ENCODE measurements around the gene ZNF37A. TPM values are rescaled to one million over a fixed set of nuclear protein-coding genes. Genes with fewer than 3 reads are reported as not detected.
"Not testable (repeated sequence)": the region's sequence is repeated elsewhere in the genome, so short reads cannot be mapped to it uniquely, and the experiment has no call there.

Gene ZNF37A
- polyA plus RNA-seq (2013, experiment 1 of 2): 4.1 TPM
- polyA plus RNA-seq (2013, experiment 2 of 2): 4.4 TPM

DNA sequence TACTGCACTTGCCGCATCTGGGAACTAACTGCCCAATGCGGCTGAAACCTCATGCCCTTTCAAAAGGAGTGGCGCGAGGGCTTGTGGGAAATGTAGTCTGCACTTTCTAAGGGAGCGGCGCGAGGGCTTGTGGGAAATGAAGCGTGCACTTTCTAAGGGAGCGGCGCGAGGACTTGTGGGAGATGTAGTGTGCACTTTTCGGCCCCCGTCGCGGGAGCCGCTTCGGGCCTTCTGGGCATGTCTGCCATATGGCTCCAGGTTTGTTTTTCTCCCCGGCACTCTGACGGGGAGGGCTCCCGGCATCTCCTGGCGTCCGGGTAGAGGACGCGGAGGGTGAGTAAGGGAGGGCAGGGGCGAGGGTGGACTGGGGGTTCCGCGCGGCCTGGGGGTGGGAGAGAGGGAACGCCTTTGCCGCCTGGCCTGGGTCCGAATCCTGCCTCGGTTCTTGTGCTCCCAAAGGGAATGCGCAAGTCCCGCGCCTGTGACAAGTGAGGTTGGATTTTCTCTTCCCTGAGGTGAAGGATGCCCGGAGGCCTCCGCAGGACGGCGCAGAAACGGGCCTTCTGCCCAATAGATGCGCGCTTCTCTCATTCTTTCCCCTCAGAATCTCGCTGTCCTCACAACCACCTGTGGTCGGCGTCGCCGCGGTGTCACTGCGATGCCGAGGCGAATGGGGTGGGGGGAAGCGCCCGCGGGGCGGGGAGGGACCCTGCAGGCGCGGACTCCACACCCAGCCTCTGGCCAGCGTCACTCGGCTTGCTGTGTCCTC is at the start of gene ZNF37A:
ZNF37A (plus strand) TSS at position 180 of the 769 bp plus-strand sequence. CDS start 2,281 bp downstream, outside the sequence.
- Histone ChIP-seq H3K4me1 (ENCODE audit: insufficient read depth, low read length) (no peaks in the 10 kb centered on the region), H3K36me3 (ENCODE audit: insufficient read depth, low read length) (peaks cover 14% of the 10 kb centered on the region), H3K9ac (ENCODE audit: low read depth, low read length) (peak within 1 kb of the TSS; percentile 35), H3K4me3 (ENCODE audit: low read length) (peak within 1 kb of the TSS; percentile 67), H3K27me3 (ENCODE audit: insufficient read depth, low read length) (0 out of 2 replicates have a peak, but pooled peaks cover 4% of the 10 kb centered on the region), H3K27ac (ENCODE audit: low read depth, low read length) (no peak within 1 kb of the TSS), H3K9me3 (ENCODE audit: insufficient read depth, low read depth, low read length) (peaks cover 58% of the 10 kb centered on the region)
- WGBS: 36% methylated on average over 59 of the region's 59 CpGs

DNA sequence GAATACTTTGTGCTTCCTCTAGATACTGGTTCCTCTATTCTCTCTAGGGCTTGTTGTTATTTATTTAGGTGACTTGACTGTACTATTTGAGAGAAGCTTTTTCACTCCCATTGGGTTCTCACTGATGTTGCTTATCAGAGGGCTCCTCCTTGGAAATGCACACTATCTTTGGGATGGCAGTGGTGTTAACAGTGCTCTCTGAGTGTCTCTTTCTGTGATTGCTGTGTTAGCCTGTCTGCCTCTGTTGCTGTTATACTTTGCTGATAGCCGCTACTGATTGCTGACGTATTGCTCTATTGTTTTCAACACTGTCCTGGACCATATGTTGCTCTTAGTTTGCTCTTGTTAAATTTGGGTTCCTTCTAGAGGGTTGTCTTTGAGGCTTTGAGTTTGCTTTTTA is 49.0 kb upstream of the ZNF37A start:
- peaks cover 34% of the 10 kb centered on the region for H3K9me3 ChIP-seq (ENCODE audit: insufficient read depth, low read depth, low read length)
- no peak overlapping the region for H3K9ac ChIP-seq (ENCODE audit: low read depth, low read length)
- no peaks in the 10 kb centered on the region for H3K27me3 ChIP-seq (ENCODE audit: insufficient read depth, low read length)
- H3K36me3 ChIP-seq (ENCODE audit: insufficient read depth, low read length): peaks cover 72% of the 10 kb centered on the region
- no peak overlapping the region for H3K4me3 ChIP-seq (ENCODE audit: low read length)
- 50% methylated on average over 2 of the region's 2 CpGs for WGBS
- no peaks in the 10 kb centered on the region for H3K4me1 ChIP-seq (ENCODE audit: insufficient read depth, low read length)
- H3K27ac ChIP-seq (ENCODE audit: low read depth, low read length): no peak overlapping the region

DNA sequence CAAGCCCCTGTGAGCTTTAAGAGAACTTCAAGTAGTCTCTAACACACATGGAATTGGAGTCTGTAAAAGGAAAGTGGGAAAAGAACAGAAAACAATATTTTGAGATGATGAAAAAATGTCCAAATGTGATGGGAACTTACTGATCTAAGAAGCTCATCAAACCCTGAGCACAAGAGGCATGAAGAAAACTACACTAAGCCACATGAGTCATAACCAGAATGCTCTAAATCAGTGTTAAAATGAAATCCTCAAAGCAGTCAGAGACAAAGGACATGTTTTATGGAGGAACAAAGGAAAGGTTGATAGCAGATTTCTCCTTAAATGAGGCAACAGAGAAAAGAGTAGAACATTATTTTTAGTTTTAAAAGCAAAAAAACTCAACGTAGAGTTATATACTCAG is 46.5 kb upstream of the ZNF37A start:
- peaks cover 79% of the 10 kb centered on the region for H3K36me3 ChIP-seq (ENCODE audit: insufficient read depth, low read length)
- no CpG with 5 or more reads among the region's 1 CpG for WGBS
- no peak overlapping the region for H3K27ac ChIP-seq (ENCODE audit: low read depth, low read length)
- peaks cover 59% of the 10 kb centered on the region for H3K9me3 ChIP-seq (ENCODE audit: insufficient read depth, low read depth, low read length)
- no peak overlapping the region for H3K9ac ChIP-seq (ENCODE audit: low read depth, low read length)
- H3K27me3 ChIP-seq (ENCODE audit: insufficient read depth, low read length): no peaks in the 10 kb centered on the region
- H3K4me1 ChIP-seq (ENCODE audit: insufficient read depth, low read length): no peaks in the 10 kb centered on the region
- H3K4me3 ChIP-seq (ENCODE audit: low read length): no peak overlapping the region

DNA sequence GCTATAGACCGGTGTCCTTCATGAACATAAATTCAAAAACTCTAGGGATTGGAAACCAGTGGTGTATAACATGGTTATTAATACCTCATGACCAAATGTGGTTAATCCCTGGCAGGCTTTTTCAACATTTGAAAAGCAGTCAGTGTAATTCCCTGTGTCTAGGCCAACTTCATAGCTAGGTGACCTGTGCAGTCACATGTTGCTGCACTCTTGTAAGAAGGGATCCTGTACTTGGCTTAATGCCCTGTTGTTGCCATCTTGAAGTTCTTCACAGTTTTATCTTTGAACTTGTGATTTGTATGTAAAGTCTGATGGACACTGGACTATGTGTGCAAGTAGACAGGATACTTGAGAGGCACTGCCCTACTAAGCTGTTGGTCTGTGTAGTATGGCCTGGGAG is 43.9 kb upstream of the ZNF37A start:
- no peak overlapping the region for H3K27ac ChIP-seq (ENCODE audit: low read depth, low read length)
- H3K36me3 ChIP-seq (ENCODE audit: insufficient read depth, low read length): peaks cover 84% of the 10 kb centered on the region
- no peaks in the 10 kb centered on the region for H3K4me1 ChIP-seq (ENCODE audit: insufficient read depth, low read length)
- no peaks in the 10 kb centered on the region for H3K27me3 ChIP-seq (ENCODE audit: insufficient read depth, low read length)
- no peak overlapping the region for H3K9ac ChIP-seq (ENCODE audit: low read depth, low read length)
- peaks cover 78% of the 10 kb centered on the region for H3K9me3 ChIP-seq (ENCODE audit: insufficient read depth, low read depth, low read length)
- H3K4me3 ChIP-seq (ENCODE audit: low read length): no peak overlapping the region
- 100% methylated on average over 1 of the region's 1 CpG for WGBS

DNA sequence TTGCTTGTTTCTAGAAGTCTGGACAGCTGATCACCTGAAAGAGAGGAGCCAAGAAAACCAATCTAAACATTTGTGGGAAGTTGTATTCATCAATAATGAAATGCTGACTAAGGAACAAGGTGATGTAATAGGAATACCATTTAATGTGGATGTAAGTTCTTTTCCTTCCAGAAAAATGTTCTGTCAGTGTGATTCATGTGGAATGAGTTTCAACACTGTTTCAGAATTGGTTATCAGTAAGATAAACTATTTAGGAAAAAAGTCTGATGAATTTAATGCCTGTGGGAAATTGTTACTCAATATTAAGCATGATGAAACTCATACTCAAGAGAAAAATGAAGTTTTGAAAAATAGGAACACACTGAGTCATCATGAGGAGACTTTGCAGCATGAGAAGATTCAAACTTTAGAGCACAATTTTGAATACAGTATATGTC is 39.8 kb upstream of the ZNF37A start:
- Histone ChIP-seq H3K9me3 (ENCODE audit: insufficient read depth, low read depth, low read length) (peaks cover 97% of the 10 kb centered on the region), H3K36me3 (ENCODE audit: insufficient read depth, low read length) (peaks cover 96% of the 10 kb centered on the region), H3K27ac (ENCODE audit: low read depth, low read length) (no peak overlapping the region)

DNA sequence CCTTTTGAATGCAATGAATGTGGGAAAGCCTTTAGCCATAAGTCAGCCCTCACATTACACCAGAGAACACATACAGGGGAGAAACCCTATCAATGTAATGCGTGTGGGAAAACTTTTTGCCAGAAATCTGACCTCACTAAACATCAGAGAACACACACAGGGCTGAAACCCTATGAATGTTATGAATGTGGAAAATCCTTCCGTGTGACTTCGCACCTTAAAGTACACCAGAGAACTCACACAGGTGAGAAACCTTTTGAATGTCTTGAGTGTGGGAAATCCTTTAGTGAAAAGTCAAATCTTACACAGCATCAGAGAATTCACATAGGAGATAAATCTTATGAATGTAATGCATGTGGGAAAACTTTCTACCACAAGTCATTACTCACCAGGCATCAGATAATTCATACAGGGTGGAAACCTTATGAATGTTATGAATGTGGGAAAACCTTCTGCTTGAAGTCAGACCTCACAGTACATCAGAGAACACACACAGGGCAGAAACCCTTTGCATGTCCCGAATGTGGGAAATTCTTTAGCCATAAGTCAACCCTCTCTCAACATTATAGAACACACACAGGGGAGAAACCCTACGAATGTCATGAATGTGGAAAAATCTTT is 38.8 kb upstream of the ZNF37A start:
- not testable (repeated sequence) for H3K27me3 ChIP-seq (ENCODE audit: insufficient read depth, low read length); H3K4me1 ChIP-seq (ENCODE audit: insufficient read depth, low read length); H3K9ac ChIP-seq (ENCODE audit: low read depth, low read length); H3K27ac ChIP-seq (ENCODE audit: low read depth, low read length)
- WGBS: 90% methylated on average over 3 of the region's 5 CpGs
- Histone ChIP-seq H3K9me3 (ENCODE audit: insufficient read depth, low read depth, low read length) (peaks cover 95% of the 10 kb centered on the region), H3K4me3 (ENCODE audit: low read length) (0 out of 2 replicates have a peak overlapping the region, but pooled peaks have one; percentile 4), H3K36me3 (ENCODE audit: insufficient read depth, low read length) (peaks cover 96% of the 10 kb centered on the region)

More for the DNA sequence above, 39.8 kb upstream of the ZNF37A start:
- Histone ChIP-seq H3K4me1 (ENCODE audit: insufficient read depth, low read length) (no peaks in the 10 kb centered on the region), H3K9ac (ENCODE audit: low read depth, low read length) (no peak overlapping the region), H3K4me3 (ENCODE audit: low read length) (no peak overlapping the region), H3K27me3 (ENCODE audit: insufficient read depth, low read length) (no peaks in the 10 kb centered on the region)

DNA sequence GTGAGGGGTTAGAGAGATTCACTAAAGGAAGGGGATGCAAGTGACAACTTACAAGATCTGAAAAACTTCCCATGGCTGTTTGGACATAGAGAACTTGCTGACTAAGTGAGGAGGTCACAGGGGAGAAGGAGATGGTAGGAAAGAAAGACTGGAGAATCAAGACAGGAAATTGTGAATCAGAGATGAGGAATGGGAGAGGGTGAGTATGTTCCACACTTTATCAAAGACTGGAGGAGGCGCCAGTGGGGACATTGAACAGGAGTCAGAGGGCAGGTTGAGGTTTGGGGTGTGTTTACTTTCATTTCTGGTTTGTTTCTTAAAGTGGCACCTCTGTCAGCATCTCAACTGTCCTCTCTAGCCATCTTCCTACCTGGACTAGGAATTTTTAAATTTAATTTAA is 24.5 kb upstream of the ZNF37A start:
- not testable (repeated sequence) for H3K36me3 ChIP-seq (ENCODE audit: insufficient read depth, low read length); H3K4me3 ChIP-seq (ENCODE audit: low read length); H3K9ac ChIP-seq (ENCODE audit: low read depth, low read length); H3K27ac ChIP-seq (ENCODE audit: low read depth, low read length); H3K27me3 ChIP-seq (ENCODE audit: insufficient read depth, low read length); H3K4me1 ChIP-seq (ENCODE audit: insufficient read depth, low read length)
- WGBS: 50% methylated on average over 1 of the region's 1 CpG
- H3K9me3 ChIP-seq (ENCODE audit: insufficient read depth, low read depth, low read length): peaks cover 73% of the 10 kb centered on the region

DNA sequence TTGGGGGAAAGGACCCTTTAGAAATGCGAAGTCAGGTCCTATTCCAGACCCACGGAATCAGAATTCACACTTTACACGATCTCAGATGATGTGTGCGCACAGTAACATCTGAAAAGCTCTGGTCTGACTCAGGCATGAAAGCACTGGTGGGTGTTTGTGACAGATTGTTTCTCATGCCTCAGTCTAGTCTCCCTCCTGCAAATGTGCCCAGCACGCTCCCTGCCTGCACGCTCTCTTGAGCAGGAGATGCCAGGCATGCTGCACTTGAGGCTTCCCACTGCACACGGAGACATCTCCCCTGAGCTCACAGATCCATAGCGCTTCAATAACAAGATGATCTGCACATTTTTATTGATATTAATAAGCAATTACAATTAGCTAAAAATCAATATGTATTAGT is 23.6 kb upstream of the ZNF37A start:
- WGBS: 88% methylated on average over 7 of the region's 8 CpGs
- Histone ChIP-seq H3K27ac (ENCODE audit: low read depth, low read length) (no peak overlapping the region), H3K36me3 (ENCODE audit: insufficient read depth, low read length) (no peaks in the 10 kb centered on the region), H3K9me3 (ENCODE audit: insufficient read depth, low read depth, low read length) (peaks cover 78% of the 10 kb centered on the region), H3K27me3 (ENCODE audit: insufficient read depth, low read length) (no peaks in the 10 kb centered on the region), H3K4me3 (ENCODE audit: low read length) (no peak overlapping the region), H3K4me1 (ENCODE audit: insufficient read depth, low read length) (no peaks in the 10 kb centered on the region), H3K9ac (ENCODE audit: low read depth, low read length) (no peak overlapping the region)

DNA sequence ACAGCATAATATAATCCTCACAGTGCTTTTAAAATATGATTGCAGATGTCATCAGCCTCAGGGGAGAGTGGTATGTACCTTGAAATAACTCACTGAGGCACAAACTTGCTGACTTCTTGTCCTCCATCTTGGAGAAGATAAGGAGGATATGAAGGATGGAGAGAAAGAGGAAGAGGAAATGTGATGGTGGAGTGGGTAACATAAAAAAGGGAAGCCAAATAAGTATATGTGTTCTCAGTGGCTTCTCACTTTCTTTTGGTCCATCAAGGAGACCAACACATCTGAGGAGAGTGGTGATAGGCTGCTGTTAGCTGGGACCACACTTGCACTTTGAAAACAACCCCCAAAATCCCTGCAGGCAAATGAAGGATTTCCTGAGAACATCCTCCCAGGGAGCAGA is 21.6 kb upstream of the ZNF37A start:
- Histone ChIP-seq H3K27me3 (ENCODE audit: insufficient read depth, low read length) (no peaks in the 10 kb centered on the region), H3K4me1 (ENCODE audit: insufficient read depth, low read length) (no peaks in the 10 kb centered on the region), H3K4me3 (ENCODE audit: low read length) (no peak overlapping the region), H3K27ac (ENCODE audit: low read depth, low read length) (no peak overlapping the region), H3K36me3 (ENCODE audit: insufficient read depth, low read length) (no peaks in the 10 kb centered on the region), H3K9ac (ENCODE audit: low read depth, low read length) (no peak overlapping the region), H3K9me3 (ENCODE audit: insufficient read depth, low read depth, low read length) (peaks cover 86% of the 10 kb centered on the region)

DNA sequence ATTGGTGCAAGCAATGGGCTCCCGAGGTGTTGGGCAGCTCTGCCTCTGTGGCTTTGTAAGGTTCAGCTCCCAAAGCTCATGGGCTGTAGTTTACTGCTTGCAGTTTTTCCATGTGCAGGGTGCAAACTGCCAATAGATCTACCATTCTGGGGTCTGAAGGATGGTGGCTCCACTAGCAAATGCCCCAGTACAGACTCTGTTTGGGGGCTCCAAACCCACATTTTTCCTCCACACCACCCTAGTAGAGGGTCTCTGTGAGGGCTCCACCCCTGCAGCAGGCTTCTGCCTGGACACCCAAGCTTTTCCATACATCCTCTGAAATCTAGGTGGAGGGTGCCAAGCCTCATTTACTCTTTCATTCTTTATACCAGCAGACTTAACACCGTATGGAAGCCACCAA is 17.4 kb upstream of the ZNF37A start:
- H3K4me3 ChIP-seq (ENCODE audit: low read length): no peak overlapping the region
- H3K36me3 ChIP-seq (ENCODE audit: insufficient read depth, low read length): no peaks in the 10 kb centered on the region
- H3K4me1 ChIP-seq (ENCODE audit: insufficient read depth, low read length): no peaks in the 10 kb centered on the region
- no peak overlapping the region for H3K9ac ChIP-seq (ENCODE audit: low read depth, low read length)
- H3K27ac ChIP-seq (ENCODE audit: low read depth, low read length): no peak overlapping the region
- WGBS: 61% methylated on average over 2 of the region's 2 CpGs
- H3K9me3 ChIP-seq (ENCODE audit: insufficient read depth, low read depth, low read length): peaks cover 90% of the 10 kb centered on the region
- H3K27me3 ChIP-seq (ENCODE audit: insufficient read depth, low read length): no peaks in the 10 kb centered on the region

DNA sequence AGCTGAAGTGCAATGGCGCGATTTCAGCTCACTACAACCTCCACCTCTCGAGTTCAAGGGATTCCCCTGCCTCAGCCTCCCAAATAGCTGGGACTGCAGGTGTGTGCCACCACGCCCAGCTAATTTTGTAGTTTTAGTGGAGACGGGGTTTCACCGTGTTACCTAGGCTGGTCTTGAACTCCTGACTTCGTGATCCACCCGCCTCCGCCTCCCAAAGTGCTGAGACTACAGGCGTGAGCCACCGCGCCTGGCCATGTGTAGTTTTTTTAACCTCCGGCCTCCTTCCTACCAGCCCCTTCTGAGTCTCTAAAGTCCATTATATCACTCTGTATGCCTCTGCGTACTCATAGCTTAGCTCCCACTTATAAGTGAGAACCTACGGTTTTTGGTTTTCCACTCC is 819 bp upstream of the ZNF37A start:
- Histone ChIP-seq H3K4me3 (ENCODE audit: low read length) (0 out of 2 replicates have a peak overlapping the region, but pooled peaks have one; percentile 67), H3K36me3 (ENCODE audit: insufficient read depth, low read length) (peaks cover 11% of the 10 kb centered on the region), H3K9me3 (ENCODE audit: insufficient read depth, low read depth, low read length) (peaks cover 59% of the 10 kb centered on the region)
- H3K4me1 ChIP-seq (ENCODE audit: insufficient read depth, low read length); H3K9ac ChIP-seq (ENCODE audit: low read depth, low read length); H3K27ac ChIP-seq (ENCODE audit: low read depth, low read length); H3K27me3 ChIP-seq (ENCODE audit: insufficient read depth, low read length): not testable (repeated sequence)
- WGBS: 94% methylated on average over 14 of the region's 15 CpGs
